Activated naive CD4-positive, alpha-beta T cell treated with anti-CD3 and anti-CD28 coated beads, Interleukin-2, amount 50 U/mL, for 24 hours (primary cell): Measurements from ENCODE around the gene ARSG.
"Not testable (repeated sequence)": the region's sequence is repeated elsewhere in the genome, so short reads cannot be mapped to it uniquely, and the experiment has no call there.

Experiments
- H3K27ac Mint-ChIP-seq: one replicate; pipeline ENCODE4 v1.8.0; 2021; ENCODE audit warnings: mild to moderate bottlenecking, mixed read lengths
- H3K27me3 Mint-ChIP-seq: one replicate; pipeline ENCODE4 v1.8.0; 2021; ENCODE audit warnings: mixed read lengths
- H3K36me3 Mint-ChIP-seq: one replicate; pipeline ENCODE4 v1.8.0; 2021; ENCODE audit warnings: mixed read lengths
- H3K4me1 Mint-ChIP-seq: one replicate; pipeline ENCODE4 v1.8.0; 2021; ENCODE audit warnings: mixed read lengths
- H3K4me3 Mint-ChIP-seq: one replicate; pipeline ENCODE4 v1.8.0; 2021; ENCODE audit warnings: mild to moderate bottlenecking, mixed read lengths
- H3K9me3 Mint-ChIP-seq: one replicate; pipeline ENCODE4 v1.8.0; 2021; ENCODE audit warnings: mixed read lengths

Gene ARSG

DNA sequence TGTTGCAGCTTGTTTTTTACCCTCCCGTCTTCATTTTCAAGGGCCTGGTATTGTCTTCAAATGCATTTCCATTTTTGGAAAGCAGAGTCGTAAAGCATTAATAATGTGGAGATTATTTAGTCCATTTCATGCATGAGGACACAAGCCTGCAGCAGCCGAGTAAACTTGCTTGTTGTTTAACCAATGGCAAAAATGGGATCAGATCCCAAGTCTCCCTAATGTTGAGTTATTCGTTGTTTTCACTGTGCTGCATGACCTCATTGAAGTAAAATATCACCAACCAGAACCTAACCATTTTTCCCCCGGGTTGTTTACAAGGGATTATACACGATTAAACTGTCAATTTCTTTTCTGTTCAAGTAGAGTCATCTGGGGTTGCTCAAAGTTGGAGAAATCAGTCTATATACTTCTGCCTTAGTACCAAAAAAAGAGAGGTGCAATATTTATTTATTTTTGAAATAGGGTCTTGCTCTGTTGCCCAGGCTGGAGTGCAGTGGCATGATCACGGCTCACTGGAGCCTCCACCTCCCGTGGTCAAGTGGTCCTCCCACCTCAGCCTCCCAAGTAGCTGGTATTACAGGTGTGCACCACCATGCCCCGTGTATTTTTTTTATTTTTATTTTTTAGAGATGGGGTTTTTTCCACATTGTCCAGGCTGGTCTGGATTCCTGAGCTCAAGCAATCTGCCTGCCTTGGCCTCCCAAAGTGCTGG is 31.1 kb upstream of the ARSG start:
- peak overlapping the region; percentile 89 for H3K27ac Mint-ChIP-seq
- peaks cover 10% of the 10 kb centered on the region for H3K36me3 Mint-ChIP-seq
- H3K4me1 Mint-ChIP-seq: peaks cover 66% of the 10 kb centered on the region
- H3K9me3 Mint-ChIP-seq: no peaks in the 10 kb centered on the region
- H3K27me3 Mint-ChIP-seq: no peaks in the 10 kb centered on the region
- peak overlapping the region; percentile 77 for H3K4me3 Mint-ChIP-seq

DNA sequence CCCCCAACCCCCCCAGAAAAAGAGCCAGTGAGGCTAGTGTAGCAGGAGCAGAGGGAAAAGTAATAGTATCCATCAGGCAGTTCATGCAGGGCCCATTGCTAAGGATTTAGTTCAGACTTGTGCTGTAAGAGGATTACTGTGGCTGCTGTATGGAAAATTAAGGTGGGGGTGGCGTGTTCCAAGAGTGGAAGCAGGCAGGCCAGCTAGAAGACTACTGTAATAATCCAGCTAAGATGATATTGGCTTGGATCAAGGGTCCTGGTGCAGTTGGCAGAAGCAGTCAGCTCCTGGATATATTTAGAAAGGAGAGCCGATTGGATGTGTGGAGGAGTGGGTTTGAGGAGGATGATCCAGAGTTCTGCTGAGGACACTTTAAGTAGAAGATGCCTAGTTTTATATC is 28.8 kb upstream of the ARSG start:
- not testable (repeated sequence) for H3K9me3 Mint-ChIP-seq, H3K27me3 Mint-ChIP-seq, H3K27ac Mint-ChIP-seq, H3K4me3 Mint-ChIP-seq, H3K36me3 Mint-ChIP-seq
- H3K4me1 Mint-ChIP-seq: peaks cover 46% of the 10 kb centered on the region

DNA sequence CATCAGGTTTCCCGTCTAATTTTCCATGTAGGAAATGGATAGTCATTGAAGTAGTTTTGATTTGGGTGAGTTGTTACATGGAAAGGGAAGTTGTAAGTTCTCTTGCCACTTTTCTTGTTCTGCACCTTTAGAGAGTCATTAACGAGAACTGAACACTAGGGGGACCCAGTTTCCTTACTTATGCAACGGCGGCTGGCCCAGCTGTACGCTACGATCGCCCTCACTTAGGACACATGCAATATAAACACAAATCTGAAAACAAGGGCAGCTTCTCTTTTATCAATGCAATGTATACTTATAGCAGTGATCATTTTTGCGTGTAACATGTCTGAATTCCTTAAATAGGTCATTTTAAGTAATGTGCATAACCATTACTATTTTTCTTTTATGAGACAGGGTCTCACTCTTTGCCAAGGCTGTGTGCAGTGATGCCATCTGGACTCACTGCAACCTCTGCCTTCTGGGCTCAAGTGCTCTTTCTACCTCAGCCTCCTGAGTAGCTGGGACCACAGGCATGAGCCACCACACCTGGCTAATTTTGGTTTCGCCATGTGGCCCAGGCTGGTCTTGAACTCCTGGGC is 28.1 kb upstream of the ARSG start:
- Mint-ChIP-seq H3K4me1 (peaks cover 42% of the 10 kb centered on the region), H3K27ac (peak overlapping the region; percentile 61), H3K4me3 (peak overlapping the region; percentile 15)
- not testable (repeated sequence) for H3K27me3 Mint-ChIP-seq, H3K9me3 Mint-ChIP-seq, H3K36me3 Mint-ChIP-seq

DNA sequence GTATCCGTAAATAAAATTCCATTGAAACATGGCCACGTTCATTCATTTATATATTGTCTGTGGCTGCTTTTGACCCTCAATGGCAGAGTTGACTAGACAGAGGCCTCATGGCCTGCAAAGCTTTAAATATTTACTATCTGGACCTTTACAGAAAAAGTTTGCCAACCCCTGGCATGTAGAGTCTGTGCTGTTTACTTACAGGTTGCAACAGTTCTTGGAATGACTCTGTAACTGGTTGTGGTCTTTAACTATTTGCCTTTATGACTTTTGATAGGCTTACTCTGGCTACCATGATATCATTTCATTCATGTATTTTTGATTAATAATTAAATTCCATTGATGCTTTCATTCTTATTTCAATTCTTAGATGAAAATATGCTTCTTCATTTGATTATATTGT is 25.5 kb upstream of the ARSG start:
- H3K9me3 Mint-ChIP-seq, H3K4me3 Mint-ChIP-seq, H3K27ac Mint-ChIP-seq, H3K36me3 Mint-ChIP-seq, H3K27me3 Mint-ChIP-seq: not testable (repeated sequence)
- peaks cover 22% of the 10 kb centered on the region for H3K4me1 Mint-ChIP-seq

DNA sequence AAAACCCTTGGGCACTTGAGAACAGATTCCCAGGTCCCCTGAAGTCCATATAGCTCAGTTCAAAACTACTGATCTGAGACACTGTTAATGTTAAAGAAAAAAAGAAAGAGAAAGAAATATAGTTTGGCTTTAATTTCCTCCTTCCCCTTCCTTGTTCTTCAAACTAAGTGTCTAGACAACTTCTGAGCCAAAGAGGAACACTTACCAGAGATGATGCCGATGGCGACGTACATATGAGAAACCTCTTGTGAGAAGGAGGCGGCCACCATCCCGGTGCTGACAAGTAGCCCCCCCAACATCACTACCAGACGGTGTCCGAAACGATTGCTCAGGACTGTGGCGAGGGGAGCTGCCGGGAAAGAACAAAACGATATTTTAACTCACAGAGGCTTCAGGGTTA is 17.6 kb upstream of the ARSG start:
- no peak overlapping the region for H3K4me3 Mint-ChIP-seq
- peaks cover 18% of the 10 kb centered on the region for H3K36me3 Mint-ChIP-seq
- no peak overlapping the region for H3K27ac Mint-ChIP-seq
- H3K27me3 Mint-ChIP-seq: no peaks in the 10 kb centered on the region
- no peaks in the 10 kb centered on the region for H3K9me3 Mint-ChIP-seq
- H3K4me1 Mint-ChIP-seq: no peaks in the 10 kb centered on the region

DNA sequence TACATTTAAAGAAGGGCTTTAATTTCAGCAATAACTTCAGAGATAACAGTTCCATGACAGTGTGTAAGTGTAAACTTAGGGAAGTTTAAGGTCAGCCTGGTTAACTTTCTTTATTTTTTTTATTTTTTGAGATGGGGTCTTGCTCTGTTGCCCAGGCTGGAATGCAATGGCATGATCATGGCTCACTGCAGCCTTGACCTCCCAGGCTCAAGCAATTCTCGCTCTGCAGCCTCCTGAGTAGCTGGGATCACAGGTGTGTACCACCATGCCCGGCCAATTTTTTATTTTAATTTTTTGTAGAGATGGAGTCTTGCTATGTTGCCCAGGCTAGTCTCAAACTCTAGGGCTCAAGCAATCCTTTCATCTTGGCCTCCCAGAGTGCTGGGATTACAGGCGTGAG is 15.0 kb upstream of the ARSG start:
- not testable (repeated sequence) for H3K9me3 Mint-ChIP-seq, H3K4me3 Mint-ChIP-seq, H3K27ac Mint-ChIP-seq, H3K27me3 Mint-ChIP-seq
- peaks cover 11% of the 10 kb centered on the region for H3K4me1 Mint-ChIP-seq
- peaks cover 26% of the 10 kb centered on the region for H3K36me3 Mint-ChIP-seq

DNA sequence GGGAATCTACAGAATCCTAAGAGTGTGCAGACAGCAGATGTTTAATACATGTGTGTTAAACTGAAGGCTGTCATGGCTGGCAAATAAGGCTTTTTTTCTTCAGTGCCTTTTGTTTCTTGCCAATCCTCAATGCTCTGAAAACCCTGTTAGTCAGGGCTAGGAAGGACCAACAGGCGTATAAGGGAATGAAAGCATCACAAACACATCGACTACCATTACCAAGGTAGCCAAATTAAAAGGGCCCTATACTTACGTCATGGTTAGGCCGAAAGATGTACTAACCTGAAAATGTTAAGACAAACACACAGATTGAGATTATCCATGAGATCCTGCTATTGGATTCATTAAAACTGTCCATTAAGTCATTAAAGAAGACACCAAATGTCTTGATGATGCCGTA is 13.5 kb upstream of the ARSG start:
- Mint-ChIP-seq H3K27me3 (no peaks in the 10 kb centered on the region), H3K36me3 (peaks cover 21% of the 10 kb centered on the region)

DNA sequence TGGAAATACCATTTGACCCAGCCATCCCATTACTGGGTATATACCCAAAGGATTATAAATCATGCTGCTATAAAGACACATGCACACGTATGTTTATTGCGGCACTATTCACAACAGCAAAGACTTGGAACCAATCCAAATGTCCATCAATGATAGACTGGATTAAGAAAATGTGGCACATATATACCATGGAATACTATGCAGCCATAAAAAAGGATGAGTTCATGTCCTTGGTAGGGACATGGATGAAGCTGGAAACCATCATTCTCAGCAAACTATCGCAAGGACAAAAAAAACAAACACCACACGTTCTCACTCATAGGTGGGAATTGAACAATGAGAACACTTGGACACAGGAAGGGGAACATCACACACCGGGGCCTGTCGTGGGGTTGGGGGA is 9.3 kb upstream of the ARSG start:
- Mint-ChIP-seq H3K4me1 (peaks cover 21% of the 10 kb centered on the region), H3K36me3 (peaks cover 16% of the 10 kb centered on the region)
- H3K9me3 Mint-ChIP-seq, H3K4me3 Mint-ChIP-seq, H3K27ac Mint-ChIP-seq, H3K27me3 Mint-ChIP-seq: not testable (repeated sequence)

More for the DNA sequence above, 13.5 kb upstream of the ARSG start:
- Mint-ChIP-seq H3K9me3 (no peaks in the 10 kb centered on the region), H3K4me1 (peaks cover 11% of the 10 kb centered on the region), H3K27ac (no peak overlapping the region), H3K4me3 (no peak overlapping the region)

DNA sequence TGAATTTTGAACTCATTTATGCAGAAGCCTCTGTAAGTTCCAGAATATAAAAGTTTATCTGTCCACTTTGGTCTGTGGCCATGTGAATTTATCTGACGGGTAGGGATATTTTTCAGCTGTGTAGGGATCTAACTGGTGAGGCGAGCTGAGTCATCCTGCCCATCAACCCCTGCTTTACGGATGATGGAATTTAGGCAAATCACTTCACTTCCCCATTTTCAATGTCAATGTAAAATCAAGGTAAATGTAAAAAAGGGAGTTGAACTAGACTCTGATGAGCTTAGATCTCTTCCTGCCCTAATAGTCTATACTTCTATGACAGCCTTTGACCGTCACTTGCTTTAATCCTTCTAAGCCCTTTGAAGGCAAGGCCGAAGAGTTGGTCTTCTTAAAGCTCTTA is 2.9 kb upstream of the ARSG start:
- Mint-ChIP-seq H3K4me3 (peak overlapping the region; percentile 99), H3K27me3 (no peaks in the 10 kb centered on the region), H3K9me3 (no peaks in the 10 kb centered on the region), H3K4me1 (peaks cover 51% of the 10 kb centered on the region), H3K27ac (peak overlapping the region; percentile 23), H3K36me3 (no peaks in the 10 kb centered on the region)

DNA sequence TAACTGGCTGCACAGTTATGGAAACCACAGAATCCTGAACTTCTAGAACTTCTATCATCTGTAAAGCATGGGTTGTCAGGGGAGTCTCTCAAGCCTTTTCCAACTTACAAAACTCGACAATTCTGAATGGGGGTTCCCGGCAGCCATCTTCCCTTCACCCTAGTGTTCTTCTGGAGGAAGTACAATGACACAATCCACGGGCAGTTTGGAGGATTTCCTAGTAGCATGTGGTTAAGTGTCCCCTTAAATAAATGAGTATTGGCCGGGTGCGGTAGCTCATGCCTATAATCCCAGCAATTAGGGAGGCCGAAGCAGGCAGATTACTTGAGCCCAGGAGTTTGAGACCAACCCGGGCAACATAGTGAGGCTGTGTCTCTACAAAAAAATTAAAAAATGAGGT is 2.5 kb upstream of the ARSG start:
- Mint-ChIP-seq H3K9me3 (no peaks in the 10 kb centered on the region), H3K4me1 (peaks cover 51% of the 10 kb centered on the region), H3K27ac (peak overlapping the region; percentile 68), H3K27me3 (no peaks in the 10 kb centered on the region), H3K4me3 (peak overlapping the region; percentile 99), H3K36me3 (no peaks in the 10 kb centered on the region)

DNA sequence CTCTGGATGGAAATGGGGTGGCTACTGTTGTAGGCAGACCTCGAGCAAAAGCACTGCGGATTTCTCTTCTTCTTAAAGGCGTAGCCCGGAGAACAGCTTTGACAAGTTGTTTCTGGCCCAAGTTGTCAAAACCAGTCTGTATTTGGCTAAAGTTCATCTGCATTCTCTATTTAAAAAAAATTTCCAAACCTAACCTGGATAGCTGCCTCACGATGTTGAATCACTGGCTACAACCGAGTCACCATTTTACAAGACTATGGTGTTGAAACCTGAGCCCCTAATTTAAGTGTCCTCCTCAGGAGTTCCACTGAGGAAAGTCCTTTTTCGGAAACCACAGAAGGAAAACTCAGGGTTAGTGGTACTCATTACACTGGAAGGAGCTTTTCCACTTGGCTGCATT is 1.8 kb upstream of the ARSG start:
- Mint-ChIP-seq H3K9me3 (no peaks in the 10 kb centered on the region), H3K4me1 (peaks cover 57% of the 10 kb centered on the region), H3K27ac (peak overlapping the region; percentile 83), H3K27me3 (no peaks in the 10 kb centered on the region), H3K36me3 (no peaks in the 10 kb centered on the region), H3K4me3 (peak overlapping the region; percentile 99)

DNA sequence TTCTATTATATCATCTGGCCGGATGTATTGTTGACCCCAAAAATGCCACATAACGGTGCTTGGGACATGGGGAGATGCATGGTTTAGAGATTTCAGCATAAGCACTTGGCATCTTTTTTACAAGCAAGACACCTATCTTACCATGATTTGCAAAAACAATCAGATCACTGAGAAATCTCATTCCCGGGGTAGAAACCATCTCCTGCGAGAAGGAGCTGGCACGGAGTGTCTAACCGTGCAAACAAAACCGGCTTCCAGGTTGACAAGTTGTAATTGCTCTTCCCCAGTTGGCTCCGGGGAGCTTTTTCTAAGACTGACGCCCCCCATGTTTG is 1.4 kb upstream of the ARSG start:
- peak overlapping the region; percentile 83 for H3K27ac Mint-ChIP-seq
- H3K4me3 Mint-ChIP-seq: peak overlapping the region; percentile 99
- peaks cover 57% of the 10 kb centered on the region for H3K4me1 Mint-ChIP-seq
- H3K27me3 Mint-ChIP-seq: no peaks in the 10 kb centered on the region
- no peaks in the 10 kb centered on the region for H3K9me3 Mint-ChIP-seq
- H3K36me3 Mint-ChIP-seq: peaks cover 1% of the 10 kb centered on the region

DNA sequence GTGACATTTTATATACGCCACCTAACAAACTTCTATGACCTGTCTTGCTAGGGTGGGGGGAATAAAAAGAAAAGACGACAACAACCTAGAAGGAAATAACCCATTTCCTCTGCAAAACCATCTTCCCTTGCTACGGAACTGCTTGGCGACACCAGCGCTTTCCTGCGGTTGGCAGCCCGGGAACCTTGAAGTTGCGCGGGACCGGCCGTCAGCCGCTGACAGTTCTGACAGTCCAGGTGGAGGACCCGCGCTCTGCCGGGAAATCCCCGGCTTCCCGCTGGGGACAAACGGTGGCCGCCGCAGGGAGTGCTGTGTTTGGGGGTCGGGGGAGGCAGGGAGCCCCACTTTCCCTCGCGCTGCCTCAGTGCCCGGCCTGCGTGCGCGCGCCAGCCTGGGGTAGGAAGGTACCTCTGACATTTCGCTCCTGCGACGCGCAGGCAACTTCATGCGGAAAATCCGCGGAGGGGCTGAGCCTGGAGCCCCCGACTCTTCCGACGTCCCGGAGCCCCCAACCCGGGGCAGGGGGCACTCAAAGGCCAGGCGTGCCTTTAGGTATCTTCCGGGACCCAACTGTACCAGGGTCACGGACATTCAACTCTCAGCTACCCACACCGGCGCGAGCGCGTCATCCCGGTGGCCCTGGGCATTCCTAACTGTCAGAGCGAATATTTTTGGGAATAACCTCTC is 884 bp upstream of the ARSG start:
- Mint-ChIP-seq H3K9me3 (no peaks in the 10 kb centered on the region), H3K27me3 (no peaks in the 10 kb centered on the region), H3K27ac (peak overlapping the region; percentile 99), H3K36me3 (peaks cover 2% of the 10 kb centered on the region), H3K4me1 (peaks cover 59% of the 10 kb centered on the region), H3K4me3 (peak overlapping the region; percentile 99)

DNA sequence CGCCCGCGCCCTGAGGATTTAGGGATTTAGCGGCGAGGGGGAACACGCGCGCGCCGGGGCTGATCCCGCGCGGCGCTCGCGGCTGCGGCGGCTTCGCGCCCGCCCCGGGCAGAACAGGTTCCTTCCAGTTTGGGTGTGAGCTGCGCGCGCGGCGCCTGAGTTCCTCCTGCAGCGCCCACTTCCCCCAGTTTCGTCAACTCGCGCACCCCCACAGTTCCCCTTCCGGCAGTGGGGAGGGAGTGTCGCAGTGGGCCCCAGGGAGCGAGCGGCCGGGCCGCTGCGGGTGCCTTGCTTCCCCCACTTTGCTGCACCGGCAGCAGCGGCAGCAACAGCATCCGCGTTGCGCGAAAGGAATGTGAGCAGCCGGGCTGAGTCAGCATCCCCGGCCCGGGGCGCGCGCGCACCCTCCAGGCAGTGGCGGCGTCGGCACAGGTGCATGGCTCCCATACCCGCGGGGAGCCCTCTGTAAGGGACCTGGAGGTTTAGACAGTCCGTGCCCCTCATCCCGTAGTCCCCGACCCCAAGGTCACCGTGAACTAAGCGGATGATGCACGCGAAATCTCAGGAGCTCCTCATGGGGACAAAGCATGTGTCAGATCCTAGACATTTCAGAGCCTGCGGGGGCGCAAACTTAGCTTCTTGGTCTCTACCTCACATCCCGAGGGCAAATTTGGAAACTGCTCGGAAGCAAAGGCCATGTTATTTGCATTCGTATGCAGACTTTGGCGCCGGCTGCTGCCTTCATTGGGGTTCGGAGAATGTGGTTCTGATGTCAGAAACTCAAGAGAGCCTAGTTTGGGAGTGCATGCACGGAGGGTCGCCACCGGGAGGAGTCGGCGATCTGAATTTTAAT is 767 bp downstream of the ARSG start:
- Mint-ChIP-seq H3K4me1 (peaks cover 68% of the 10 kb centered on the region), H3K36me3 (peaks cover 2% of the 10 kb centered on the region), H3K27me3 (no peaks in the 10 kb centered on the region), H3K4me3 (peak overlapping the region; percentile 88), H3K27ac (peak overlapping the region; percentile 90), H3K9me3 (no peaks in the 10 kb centered on the region)

DNA sequence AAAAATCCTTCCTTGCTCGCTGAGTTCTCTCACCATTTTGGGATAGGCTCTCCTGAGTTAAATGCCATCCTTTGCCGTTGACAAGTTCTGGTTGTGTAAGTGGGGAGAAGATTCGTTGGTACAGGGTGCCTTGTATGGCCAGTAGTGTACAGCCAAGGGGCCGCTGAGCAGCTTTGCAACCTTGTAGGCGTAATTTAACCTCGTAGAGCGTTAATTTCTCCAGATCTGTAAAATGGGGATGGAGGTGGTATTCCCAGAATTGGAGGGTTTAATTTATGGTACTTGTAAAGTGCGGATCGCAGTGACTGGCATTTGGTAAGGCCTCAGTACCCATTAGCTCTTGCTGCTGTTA is 1.4 kb downstream of the ARSG start:
- Mint-ChIP-seq H3K36me3 (peaks cover 2% of the 10 kb centered on the region), H3K27me3 (no peaks in the 10 kb centered on the region), H3K9me3 (no peaks in the 10 kb centered on the region), H3K4me3 (peak overlapping the region; percentile 88), H3K4me1 (peaks cover 69% of the 10 kb centered on the region), H3K27ac (peak overlapping the region; percentile 90)
